ENCODE measurements around the gene TRIM37.
"Not testable (repeated sequence)": the region's sequence is repeated elsewhere in the genome, so short reads cannot be mapped to it uniquely, and the experiment has no call there.

TRIM37 gene

GRCh38 chr17:59108400-59109102 is 1.9 kb upstream of the TRIM37 start:
- no peak for DNase-seq

- no peak for DNase-seq
These were observed 608 bp upstream of the TRIM37 start for GRCh38 chr17:59107306-59107670.

- DNase-seq, result peak; percentile 84
These were observed 723 bp downstream of the TRIM37 start for GRCh38 chr17:59105852-59106462.

- DNase-seq, result no peak
These were observed 5.5 kb downstream of the TRIM37 start for GRCh38 chr17:59101178-59101577.

GRCh38 chr17:59097876-59098275 is 8.8 kb downstream of the TRIM37 start:
- DNase-seq, result no peak

- no peak for DNase-seq
These were observed 11.7 kb downstream of the TRIM37 start for GRCh38 chr17:59094861-59095530.

GRCh38 chr17:59093702-59094231 is 12.9 kb downstream of the TRIM37 start:
- DNase-seq, result no peak

GRCh38 chr17:59093145-59093701 is 13.5 kb downstream of the TRIM37 start:
- DNase-seq, result no peak

GRCh38 chr17:59090593-59090992 is 16.1 kb downstream of the TRIM37 start:
- not testable (repeated sequence) for DNase-seq

GRCh38 chr17:59084154-59084553 is 22.5 kb downstream of the TRIM37 start:
- DNase-seq, result no peak

GRCh38 chr17:59074494-59074893 is 32.2 kb downstream of the TRIM37 start:
- DNase-seq, result no peak

- no peak for DNase-seq
These were observed 32.7 kb downstream of the TRIM37 start for GRCh38 chr17:59073972-59074371.

- no peak for DNase-seq
These were observed 36.8 kb downstream of the TRIM37 start for GRCh38 chr17:59069856-59070255.

- no peak for DNase-seq
These were observed 38.9 kb downstream of the TRIM37 start for GRCh38 chr17:59067756-59068155.

- no peak for DNase-seq
These were observed 39.3 kb downstream of the TRIM37 start for GRCh38 chr17:59067340-59067739.

GRCh38 chr17:59062509-59062908 is 44.2 kb downstream of the TRIM37 start:
- DNase-seq, result no peak

GRCh38 chr17:59056857-59057256 is 49.8 kb downstream of the TRIM37 start:
- no peak for DNase-seq

- no peak for DNase-seq
These were observed 56.9 kb downstream of the TRIM37 start for GRCh38 chr17:59049798-59050197.

GRCh38 chr17:59047616-59048015 is 59.1 kb downstream of the TRIM37 start:
- DNase-seq, result no peak

- no peak for DNase-seq
These were observed 60.5 kb downstream of the TRIM37 start for GRCh38 chr17:59046192-59046591.

GRCh38 chr17:59038734-59039133 is 67.9 kb downstream of the TRIM37 start:
- DNase-seq, result no peak

GRCh38 chr17:59037960-59038359 is 68.7 kb downstream of the TRIM37 start:
- no peak for DNase-seq

GRCh38 chr17:59030811-59031210 is 75.9 kb downstream of the TRIM37 start:
- DNase-seq, result no peak

GRCh38 chr17:59028328-59028727 is 78.4 kb downstream of the TRIM37 start:
- no peak for DNase-seq
